ENCODE results near the gene SUPT3H. TPM values are rescaled to one million over a fixed set of nuclear protein-coding genes. Genes with fewer than 3 reads are reported as not detected.

The SUPT3H gene
- total and polyA plus RNA-seq, 5 donors = 3.1 to 4.5 (median 4.1) TPM

- ATAC-seq (no peak), DNase-seq (no peak)
- no peak overlapping the region for H3K4me3 ChIP-seq (ENCODE audit: low read length)
- no peaks in the 10 kb centered on the region for H3K27me3 ChIP-seq (ENCODE audit: control insufficient read depth, insufficient read depth)
- H3K27ac ChIP-seq (ENCODE audit: low read length) = no peak overlapping the region
- no peaks in the 10 kb centered on the region for H3K9me3 ChIP-seq (ENCODE audit: control insufficient read depth, low read length)
- no peaks in the 10 kb centered on the region for H3K4me1 ChIP-seq (ENCODE audit: control insufficient read depth, insufficient read depth, low read length)
- intact Hi-C loops (cut with DNase I) = no loop called here
Observed at GRCh38 chr6:45112711-45113110, 265.0 kb downstream of the SUPT3H start.

- no peak overlapping the region for H3K27ac ChIP-seq (ENCODE audit: low read length)
- no peaks in the 10 kb centered on the region for H3K4me1 ChIP-seq (ENCODE audit: control insufficient read depth, insufficient read depth, low read length)
- no peaks in the 10 kb centered on the region for H3K27me3 ChIP-seq (ENCODE audit: control insufficient read depth, insufficient read depth)
- 63% methylated on average over 1 of the region's 1 CpG for WGBS
- intact Hi-C loops (cut with DNase I) = no loop called here
- H3K4me3 ChIP-seq (ENCODE audit: low read length) = no peak overlapping the region
- no peaks in the 10 kb centered on the region for H3K9me3 ChIP-seq (ENCODE audit: control insufficient read depth, low read length)
- DNase-seq (no peak), ATAC-seq (no peak)
Observed at GRCh38 chr6:45109551-45109950, 268.2 kb downstream of the SUPT3H start.

GRCh38 chr6:45105170-45105820 lies 272.4 kb downstream of the SUPT3H start:
- Histone ChIP-seq H3K27ac (ENCODE audit: low read length) (no peak overlapping the region), H3K4me1 (ENCODE audit: control insufficient read depth, insufficient read depth, low read length) (no peaks in the 10 kb centered on the region), H3K9me3 (ENCODE audit: control insufficient read depth, low read length) (no peaks in the 10 kb centered on the region), H3K4me3 (ENCODE audit: low read length) (no peak overlapping the region), H3K27me3 (ENCODE audit: control insufficient read depth, insufficient read depth) (no peaks in the 10 kb centered on the region)
- ATAC-seq (no peak), DNase-seq (no peak)
- WGBS = 98% methylated on average over 2 of the region's 2 CpGs
- intact Hi-C loops (cut with DNase I) = no loop called here

- DNase-seq (no peak), ATAC-seq (no peak)
- H3K27ac ChIP-seq (ENCODE audit: low read length) = no peak overlapping the region
- H3K4me3 ChIP-seq (ENCODE audit: low read length) = no peak overlapping the region
- H3K4me1 ChIP-seq (ENCODE audit: control insufficient read depth, insufficient read depth, low read length) = no peaks in the 10 kb centered on the region
- intact Hi-C loops (cut with DNase I) = no loop called here
- H3K9me3 ChIP-seq (ENCODE audit: control insufficient read depth, low read length) = no peaks in the 10 kb centered on the region
- no peaks in the 10 kb centered on the region for H3K27me3 ChIP-seq (ENCODE audit: control insufficient read depth, insufficient read depth)
- WGBS = 89% methylated on average over 1 of the region's 1 CpG
Observed at GRCh38 chr6:45104429-45104828, 273.3 kb downstream of the SUPT3H start.

- no peak overlapping the region for H3K4me3 ChIP-seq (ENCODE audit: low read length)
- H3K27ac ChIP-seq (ENCODE audit: low read length) = no peak overlapping the region
- intact Hi-C loops (cut with DNase I) = no loop called here
- ATAC-seq (no peak), DNase-seq (no peak)
- H3K9me3 ChIP-seq (ENCODE audit: control insufficient read depth, low read length) = no peaks in the 10 kb centered on the region
- H3K4me1 ChIP-seq (ENCODE audit: control insufficient read depth, insufficient read depth, low read length) = no peaks in the 10 kb centered on the region
- 91% methylated on average over 1 of the region's 1 CpG for WGBS
- no peaks in the 10 kb centered on the region for H3K27me3 ChIP-seq (ENCODE audit: control insufficient read depth, insufficient read depth)
Observed at GRCh38 chr6:45098256-45098655, 279.5 kb downstream of the SUPT3H start.

GRCh38 chr6:45094831-45095230 lies 282.9 kb downstream of the SUPT3H start:
- no peaks in the 10 kb centered on the region for H3K9me3 ChIP-seq (ENCODE audit: control insufficient read depth, low read length)
- H3K4me1 ChIP-seq (ENCODE audit: control insufficient read depth, insufficient read depth, low read length) = no peaks in the 10 kb centered on the region
- intact Hi-C loops (cut with DNase I) = no loop called here
- H3K4me3 ChIP-seq (ENCODE audit: low read length) = no peak overlapping the region
- no peak for ATAC-seq
- no peak overlapping the region for H3K27ac ChIP-seq (ENCODE audit: low read length)
- H3K27me3 ChIP-seq (ENCODE audit: control insufficient read depth, insufficient read depth) = no peaks in the 10 kb centered on the region
- 86% methylated on average over 4 of the region's 4 CpGs for WGBS
- DNase-seq = no peak

GRCh38 chr6:45092135-45092534 lies 285.6 kb downstream of the SUPT3H start:
- WGBS = 100% methylated on average over 3 of the region's 3 CpGs
- Histone ChIP-seq H3K9me3 (ENCODE audit: control insufficient read depth, low read length) (no peaks in the 10 kb centered on the region), H3K27me3 (ENCODE audit: control insufficient read depth, insufficient read depth) (no peaks in the 10 kb centered on the region), H3K27ac (ENCODE audit: low read length) (no peak overlapping the region), H3K4me3 (ENCODE audit: low read length) (no peak overlapping the region), H3K4me1 (ENCODE audit: control insufficient read depth, insufficient read depth, low read length) (no peaks in the 10 kb centered on the region)
- ATAC-seq (no peak), DNase-seq (no peak)
- intact Hi-C loops (cut with DNase I) = no loop called here

- H3K4me1 ChIP-seq (ENCODE audit: control insufficient read depth, insufficient read depth, low read length) = no peaks in the 10 kb centered on the region
- DNase-seq = no peak
- intact Hi-C loops (cut with DNase I) = no loop called here
- H3K27me3 ChIP-seq (ENCODE audit: control insufficient read depth, insufficient read depth) = no peaks in the 10 kb centered on the region
- H3K9me3 ChIP-seq (ENCODE audit: control insufficient read depth, low read length) = no peaks in the 10 kb centered on the region
- WGBS = 90% methylated on average over 5 of the region's 5 CpGs
- no peak overlapping the region for H3K4me3 ChIP-seq (ENCODE audit: low read length)
- ATAC-seq = no peak
- no peak overlapping the region for H3K27ac ChIP-seq (ENCODE audit: low read length)
Observed at GRCh38 chr6:45086360-45087084, 291.2 kb downstream of the SUPT3H start.

- 93% methylated on average over 3 of the region's 3 CpGs for WGBS
- Histone ChIP-seq H3K4me3 (ENCODE audit: low read length) (no peak overlapping the region), H3K9me3 (ENCODE audit: control insufficient read depth, low read length) (no peaks in the 10 kb centered on the region), H3K27ac (ENCODE audit: low read length) (no peak overlapping the region), H3K4me1 (ENCODE audit: control insufficient read depth, insufficient read depth, low read length) (no peaks in the 10 kb centered on the region), H3K27me3 (ENCODE audit: control insufficient read depth, insufficient read depth) (no peaks in the 10 kb centered on the region)
- no peak for ATAC-seq
- intact Hi-C loops (cut with DNase I) = no loop called here
- DNase-seq = no peak
Observed at GRCh38 chr6:45084257-45084656, 293.5 kb downstream of the SUPT3H start.

GRCh38 chr6:45082091-45082490 lies 295.6 kb downstream of the SUPT3H start:
- intact Hi-C loops (cut with DNase I) = no loop called here
- 61% methylated on average over 1 of the region's 1 CpG for WGBS
- ATAC-seq = no peak
- H3K4me1 ChIP-seq (ENCODE audit: control insufficient read depth, insufficient read depth, low read length) = no peaks in the 10 kb centered on the region
- H3K4me3 ChIP-seq (ENCODE audit: low read length) = no peak overlapping the region
- H3K9me3 ChIP-seq (ENCODE audit: control insufficient read depth, low read length) = no peaks in the 10 kb centered on the region
- H3K27ac ChIP-seq (ENCODE audit: low read length) = no peak overlapping the region
- no peaks in the 10 kb centered on the region for H3K27me3 ChIP-seq (ENCODE audit: control insufficient read depth, insufficient read depth)
- DNase-seq = no peak

- no peaks in the 10 kb centered on the region for H3K27me3 ChIP-seq (ENCODE audit: control insufficient read depth, insufficient read depth)
- ATAC-seq (no peak), DNase-seq (no peak)
- whole genome bisulfite sequencing = 87% methylated on average over 1 of the region's 1 CpG
- H3K4me1 ChIP-seq (ENCODE audit: control insufficient read depth, insufficient read depth, low read length) = no peaks in the 10 kb centered on the region
- H3K4me3 ChIP-seq (ENCODE audit: low read length) = no peak overlapping the region
- no peaks in the 10 kb centered on the region for H3K9me3 ChIP-seq (ENCODE audit: control insufficient read depth, low read length)
- no peak overlapping the region for H3K27ac ChIP-seq (ENCODE audit: low read length)
- intact Hi-C loops (cut with DNase I) = no loop called here
Observed at GRCh38 chr6:45081634-45082033, 296.1 kb downstream of the SUPT3H start.
